Measurements from ENCODE around the gene TEN1.
"Not testable (repeated sequence)": the region's sequence is repeated elsewhere in the genome, so short reads cannot be mapped to it uniquely, and the experiment has no call there.

Gene TEN1

GRCh38 chr17:75945211-75945610 lies 33.8 kb upstream of the TEN1 start:
- Histone ChIP-seq H3K4me3 (ENCODE audit: low read depth in 1 of 5, low read length in 5 of 5) (no peak overlapping the region), H3K27ac (ENCODE audit: low read depth, low read length) (peak overlapping the region; percentile 81), H3K9me3 (ENCODE audit: control insufficient read depth in 5 of 5, low read length in 5 of 5) (no peaks in the 10 kb centered on the region), H3K36me3 (ENCODE audit: control insufficient read depth in 5 of 5, insufficient read depth in 5 of 5, low read length in 5 of 5) (peaks cover 12 to 58% (median 42%) of the 10 kb centered on the region in 5 donors), H3K9ac (ENCODE audit: low read length in 5 of 5) (no peak overlapping the region), H3K27me3 (ENCODE audit: control insufficient read depth in 5 of 5, insufficient read depth in 4 of 5, low read length in 5 of 5) (no peaks in the 10 kb centered on the region), H3K4me1 (ENCODE audit: control insufficient read depth in 5 of 5, insufficient read depth in 5 of 5, low read length in 5 of 5) (peaks cover 4 to 51% (median 34%) of the 10 kb centered on the region in 5 donors)

GRCh38 chr17:75950421-75950820 lies 28.6 kb upstream of the TEN1 start:
- no peaks in the 10 kb centered on the region for H3K27me3 ChIP-seq (ENCODE audit: control insufficient read depth in 5 of 5, insufficient read depth in 4 of 5, low read length in 5 of 5)
- H3K27ac ChIP-seq (ENCODE audit: low read depth, low read length): no peak overlapping the region
- no peak overlapping the region for H3K4me3 ChIP-seq (ENCODE audit: low read depth in 1 of 5, low read length in 5 of 5)
- H3K4me1 ChIP-seq (ENCODE audit: control insufficient read depth in 5 of 5, insufficient read depth in 5 of 5, low read length in 5 of 5): peaks cover 0 to 16% (median 14%) of the 10 kb centered on the region in 5 donors
- H3K9ac ChIP-seq (ENCODE audit: low read length in 5 of 5): no peak overlapping the region
- H3K9me3 ChIP-seq (ENCODE audit: control insufficient read depth in 5 of 5, low read length in 5 of 5): no peaks in the 10 kb centered on the region
- peaks cover 34 to 96% (median 74%) of the 10 kb centered on the region in 5 donors for H3K36me3 ChIP-seq (ENCODE audit: control insufficient read depth in 5 of 5, insufficient read depth in 5 of 5, low read length in 5 of 5)

GRCh38 chr17:75950855-75951554 lies 28.0 kb upstream of the TEN1 start:
- no peak overlapping the region for H3K27ac ChIP-seq (ENCODE audit: low read depth, low read length)
- peaks cover 40 to 98% (median 77%) of the 10 kb centered on the region in 5 donors for H3K36me3 ChIP-seq (ENCODE audit: control insufficient read depth in 5 of 5, insufficient read depth in 5 of 5, low read length in 5 of 5)
- H3K9me3 ChIP-seq (ENCODE audit: control insufficient read depth in 5 of 5, low read length in 5 of 5): no peaks in the 10 kb centered on the region
- H3K4me1 ChIP-seq (ENCODE audit: control insufficient read depth in 5 of 5, insufficient read depth in 5 of 5, low read length in 5 of 5): peaks cover 0 to 11% (median 8%) of the 10 kb centered on the region in 5 donors
- no peaks in the 10 kb centered on the region for H3K27me3 ChIP-seq (ENCODE audit: control insufficient read depth in 5 of 5, insufficient read depth in 4 of 5, low read length in 5 of 5)
- no peak overlapping the region for H3K9ac ChIP-seq (ENCODE audit: low read length in 5 of 5)
- no peak overlapping the region for H3K4me3 ChIP-seq (ENCODE audit: low read depth in 1 of 5, low read length in 5 of 5)

- Histone ChIP-seq H3K36me3 (ENCODE audit: control insufficient read depth in 5 of 5, insufficient read depth in 5 of 5, low read length in 5 of 5) (peaks cover 12 to 39% (median 28%) of the 10 kb centered on the region in 5 donors), H3K9me3 (ENCODE audit: control insufficient read depth in 5 of 5, low read length in 5 of 5) (no peaks in the 10 kb centered on the region), H3K4me1 (ENCODE audit: control insufficient read depth in 5 of 5, insufficient read depth in 5 of 5, low read length in 5 of 5) (peaks cover 0 to 19% (median 9%) of the 10 kb centered on the region in 5 donors), H3K27ac (ENCODE audit: low read depth, low read length) (peak overlapping the region; percentile 32), H3K27me3 (ENCODE audit: control insufficient read depth in 5 of 5, insufficient read depth in 4 of 5, low read length in 5 of 5) (no peaks in the 10 kb centered on the region), H3K4me3 (ENCODE audit: low read depth in 1 of 5, low read length in 5 of 5) (no peak overlapping the region), H3K9ac (ENCODE audit: low read length in 5 of 5) (no peak overlapping the region)
Observed at GRCh38 chr17:75959051-75959838, 19.8 kb upstream of the TEN1 start.

- Histone ChIP-seq H3K9ac (ENCODE audit: low read length in 5 of 5) (no peak overlapping the region), H3K27me3 (ENCODE audit: control insufficient read depth in 5 of 5, insufficient read depth in 4 of 5, low read length in 5 of 5) (no peaks in the 10 kb centered on the region), H3K27ac (ENCODE audit: low read depth, low read length) (peak overlapping the region; percentile 32), H3K9me3 (ENCODE audit: control insufficient read depth in 5 of 5, low read length in 5 of 5) (no peaks in the 10 kb centered on the region), H3K4me3 (ENCODE audit: low read depth in 1 of 5, low read length in 5 of 5) (no peak overlapping the region), H3K4me1 (ENCODE audit: control insufficient read depth in 5 of 5, insufficient read depth in 5 of 5, low read length in 5 of 5) (peaks cover 0 to 24% (median 14%) of the 10 kb centered on the region in 5 donors), H3K36me3 (ENCODE audit: control insufficient read depth in 5 of 5, insufficient read depth in 5 of 5, low read length in 5 of 5) (peaks cover 12 to 32% (median 25%) of the 10 kb centered on the region in 5 donors)
Observed at GRCh38 chr17:75959839-75960511, 19.1 kb upstream of the TEN1 start.

GRCh38 chr17:75965468-75965867 lies 13.6 kb upstream of the TEN1 start:
- Histone ChIP-seq H3K9me3 (ENCODE audit: control insufficient read depth in 5 of 5, low read length in 5 of 5) (no peaks in the 10 kb centered on the region), H3K27ac (ENCODE audit: low read depth, low read length) (no peak overlapping the region), H3K36me3 (ENCODE audit: control insufficient read depth in 5 of 5, insufficient read depth in 5 of 5, low read length in 5 of 5) (peaks cover 0 to 12% (median 6%) of the 10 kb centered on the region in 5 donors), H3K4me1 (ENCODE audit: control insufficient read depth in 5 of 5, insufficient read depth in 5 of 5, low read length in 5 of 5) (peaks cover 0 to 25% (median 21%) of the 10 kb centered on the region in 5 donors), H3K9ac (ENCODE audit: low read length in 5 of 5) (no peak overlapping the region), H3K27me3 (ENCODE audit: control insufficient read depth in 5 of 5, insufficient read depth in 4 of 5, low read length in 5 of 5) (no peaks in the 10 kb centered on the region), H3K4me3 (ENCODE audit: low read depth in 1 of 5, low read length in 5 of 5) (no peak overlapping the region)

GRCh38 chr17:75969044-75969443 lies 10.0 kb upstream of the TEN1 start:
- peaks cover 11 to 25% (median 22%) of the 10 kb centered on the region in 5 donors for H3K36me3 ChIP-seq (ENCODE audit: control insufficient read depth in 5 of 5, insufficient read depth in 5 of 5, low read length in 5 of 5)
- H3K27ac ChIP-seq (ENCODE audit: low read depth, low read length): not testable (repeated sequence)

GRCh38 chr17:75970011-75970523 lies 9.0 kb upstream of the TEN1 start:
- H3K36me3 ChIP-seq (ENCODE audit: control insufficient read depth in 5 of 5, insufficient read depth in 5 of 5, low read length in 5 of 5): peaks cover 11 to 25% (median 18%) of the 10 kb centered on the region in 5 donors
- no peaks in the 10 kb centered on the region for H3K27me3 ChIP-seq (ENCODE audit: control insufficient read depth in 5 of 5, insufficient read depth in 4 of 5, low read length in 5 of 5)
- H3K9me3 ChIP-seq (ENCODE audit: control insufficient read depth in 5 of 5, low read length in 5 of 5): no peaks in the 10 kb centered on the region
- peak overlapping the region; percentile 74 for H3K27ac ChIP-seq (ENCODE audit: low read depth, low read length)
- H3K4me1 ChIP-seq (ENCODE audit: control insufficient read depth in 5 of 5, insufficient read depth in 5 of 5, low read length in 5 of 5): peaks cover 0 to 22% (median 17%) of the 10 kb centered on the region in 5 donors
- H3K9ac ChIP-seq (ENCODE audit: low read length in 5 of 5): peak overlapping the region in 3 of 5 donors; percentile 17 to 66 (median 26)
- no peak overlapping the region for H3K4me3 ChIP-seq (ENCODE audit: low read depth in 1 of 5, low read length in 5 of 5)

More at GRCh38 chr17:75969044-75969443, 10.0 kb upstream of the TEN1 start:
- H3K9me3 ChIP-seq (ENCODE audit: control insufficient read depth in 5 of 5, low read length in 5 of 5); H3K27me3 ChIP-seq (ENCODE audit: control insufficient read depth in 5 of 5, insufficient read depth in 4 of 5, low read length in 5 of 5); H3K4me3 ChIP-seq (ENCODE audit: low read depth in 1 of 5, low read length in 5 of 5); H3K9ac ChIP-seq (ENCODE audit: low read length in 5 of 5): not testable (repeated sequence)
- H3K4me1 ChIP-seq (ENCODE audit: control insufficient read depth in 5 of 5, insufficient read depth in 5 of 5, low read length in 5 of 5): peaks cover 0 to 26% (median 23%) of the 10 kb centered on the region in 5 donors

- H3K27me3 ChIP-seq (ENCODE audit: control insufficient read depth in 5 of 5, insufficient read depth in 4 of 5, low read length in 5 of 5): no peaks in the 10 kb centered on the region
- H3K9me3 ChIP-seq (ENCODE audit: control insufficient read depth in 5 of 5, low read length in 5 of 5): no peaks in the 10 kb centered on the region
- H3K27ac ChIP-seq (ENCODE audit: low read depth, low read length): peak overlapping the region; percentile 74
- H3K4me1 ChIP-seq (ENCODE audit: control insufficient read depth in 5 of 5, insufficient read depth in 5 of 5, low read length in 5 of 5): peaks cover 0 to 28% (median 21%) of the 10 kb centered on the region in 5 donors
- H3K9ac ChIP-seq (ENCODE audit: low read length in 5 of 5): peak overlapping the region in 2 of 5 donors; percentile 17 to 66
- H3K4me3 ChIP-seq (ENCODE audit: low read depth in 1 of 5, low read length in 5 of 5): no peak overlapping the region
- H3K36me3 ChIP-seq (ENCODE audit: control insufficient read depth in 5 of 5, insufficient read depth in 5 of 5, low read length in 5 of 5): peaks cover 11 to 25% (median 18%) of the 10 kb centered on the region in 5 donors
Observed at GRCh38 chr17:75970626-75971025, 8.4 kb upstream of the TEN1 start.

All from subcutaneous abdominal adipose tissue (tissue), 5 donors.